ENCODE data around the gene PANX1.

The PANX1 gene

DNA sequence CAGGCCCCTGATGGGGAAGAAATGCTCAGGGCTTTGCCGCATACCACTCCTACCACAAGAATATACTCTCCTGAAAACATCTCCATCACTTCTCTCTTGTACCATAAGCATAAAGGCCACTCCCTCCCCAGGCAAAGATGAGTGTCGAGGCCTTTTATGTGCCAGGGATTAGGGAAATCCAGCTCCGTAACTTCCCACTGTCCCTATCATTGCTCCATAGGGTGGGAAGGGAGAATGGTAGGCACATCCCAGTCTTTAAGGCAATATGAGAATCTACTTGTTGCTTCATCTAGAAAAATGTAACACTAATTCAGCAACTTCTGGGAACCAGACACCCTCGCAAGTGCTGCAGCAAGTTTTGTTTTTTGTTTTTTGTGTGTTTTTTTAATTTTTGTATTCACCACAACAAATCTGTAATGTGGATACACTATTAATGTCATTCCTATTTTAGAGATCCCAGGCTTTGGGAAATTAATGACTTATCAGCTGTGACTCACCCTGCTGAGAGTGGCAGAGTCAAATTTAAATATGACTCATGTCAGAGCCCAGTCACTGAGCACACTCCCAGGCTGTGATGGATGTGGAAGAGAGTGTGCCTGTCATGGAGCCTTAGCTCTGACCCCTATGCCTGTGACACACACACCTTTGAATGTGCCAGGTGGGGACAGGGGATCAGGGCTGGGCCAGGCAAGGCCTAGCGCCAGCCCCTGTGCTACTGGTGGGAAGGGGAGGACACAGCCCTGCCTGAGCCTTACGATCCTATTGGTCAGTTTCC lies 23.4 kb downstream of the PANX1 start:
- H3K79me2 ChIP-seq (ENCODE audit: insufficient read depth, low read length) = peaks cover 29% of the 10 kb centered on the region; the same call in 1 of the 2 replicates
- no peak for TF ChIP-seq EZH2phosphoT487 (conservative IDR thresholded peaks at IDR 0.05; ENCODE audit: low read length)
- TF ChIP-seq, protein P1, sequence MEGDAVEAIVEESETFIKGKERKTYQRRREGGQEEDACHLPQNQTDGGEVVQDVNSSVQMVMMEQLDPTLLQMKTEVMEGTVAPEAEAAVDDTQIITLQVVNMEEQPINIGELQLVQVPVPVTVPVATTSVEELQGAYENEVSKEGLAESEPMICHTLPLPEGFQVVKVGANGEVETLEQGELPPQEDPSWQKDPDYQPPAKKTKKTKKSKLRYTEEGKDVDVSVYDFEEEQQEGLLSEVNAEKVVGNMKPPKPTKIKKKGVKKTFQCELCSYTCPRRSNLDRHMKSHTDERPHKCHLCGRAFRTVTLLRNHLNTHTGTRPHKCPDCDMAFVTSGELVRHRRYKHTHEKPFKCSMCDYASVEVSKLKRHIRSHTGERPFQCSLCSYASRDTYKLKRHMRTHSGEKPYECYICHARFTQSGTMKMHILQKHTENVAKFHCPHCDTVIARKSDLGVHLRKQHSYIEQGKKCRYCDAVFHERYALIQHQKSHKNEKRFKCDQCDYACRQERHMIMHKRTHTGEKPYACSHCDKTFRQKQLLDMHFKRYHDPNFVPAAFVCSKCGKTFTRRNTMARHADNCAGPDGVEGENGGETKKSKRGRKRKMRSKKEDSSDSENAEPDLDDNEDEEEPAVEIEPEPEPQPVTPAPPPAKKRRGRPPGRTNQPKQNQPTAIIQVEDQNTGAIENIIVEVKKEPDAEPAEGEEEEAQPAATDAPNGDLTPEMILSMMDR (IDR thresholded peaks at IDR 0.05; ENCODE audit: insufficient read depth, low read length, poor library complexity, severe bottlenecking) = no peak
- no peaks in the 10 kb centered on the region for H3K9me2 ChIP-seq (replicated peaks; ENCODE audit: insufficient read depth, low read length)
- no peak overlapping the region for H3K4me3 ChIP-seq (ENCODE audit: insufficient read depth, low read length, poor library complexity, severe bottlenecking)
- no peaks in the 10 kb centered on the region for H3K27me3 ChIP-seq (ENCODE audit: low read length)
- H3K27ac ChIP-seq (ENCODE audit: low read depth, low read length) = no peak overlapping the region
- no peak overlapping the region for H2AFZ ChIP-seq (ENCODE audit: low read depth, low read length, severe bottlenecking)
- H3K9ac ChIP-seq (ENCODE audit: low read length) = no peak overlapping the region
- no peak overlapping the region for H3K4me2 ChIP-seq (ENCODE audit: low read depth, low read length, poor library complexity, severe bottlenecking)
- H3K9me3 ChIP-seq (ENCODE audit: insufficient read depth, low read length) = no peaks in the 10 kb centered on the region
- H4K20me1 ChIP-seq (ENCODE audit: low read depth, low read length) = no peaks in the 10 kb centered on the region
- H3F3A ChIP-seq (ENCODE audit: insufficient read depth) = no peaks in the 10 kb centered on the region
- no peaks in the 10 kb centered on the region for H3K36me3 ChIP-seq (ENCODE audit: low read length)

DNA sequence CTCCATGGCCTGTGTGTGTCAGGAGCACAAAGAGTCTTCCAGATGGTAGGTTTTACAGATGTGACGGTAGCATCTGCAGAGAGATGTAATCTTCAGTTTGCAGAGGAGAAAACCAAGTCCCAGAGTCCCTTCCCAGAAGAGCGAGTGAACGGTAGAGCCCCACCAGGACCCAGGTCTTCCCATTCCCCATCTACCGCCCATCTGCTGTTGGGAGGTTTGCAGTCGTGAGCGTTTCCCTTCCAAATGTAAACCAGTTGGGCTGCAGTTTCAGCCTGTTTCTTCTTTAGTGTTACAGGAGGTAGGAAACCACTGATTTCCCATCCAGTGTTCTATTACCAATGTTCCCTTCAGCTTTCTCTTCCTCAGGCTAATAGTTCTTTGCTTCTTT lies 24.0 kb downstream of the PANX1 start:
- Histone ChIP-seq H3K9me2 (replicated peaks; ENCODE audit: insufficient read depth, low read length) (no peaks in the 10 kb centered on the region), H3K36me3 (ENCODE audit: low read length) (no peaks in the 10 kb centered on the region), H3K9me3 (ENCODE audit: insufficient read depth, low read length) (no peaks in the 10 kb centered on the region), H3K27ac (ENCODE audit: low read depth, low read length) (no peak overlapping the region), H2AFZ (ENCODE audit: low read depth, low read length, severe bottlenecking) (no peak overlapping the region), H3K79me2 (ENCODE audit: insufficient read depth, low read length) (peaks cover 25% of the 10 kb centered on the region; the same call in 1 of the 2 replicates), H3K27me3 (ENCODE audit: low read length) (no peaks in the 10 kb centered on the region), H3K4me3 (ENCODE audit: insufficient read depth, low read length, poor library complexity, severe bottlenecking) (no peak overlapping the region), H3K9ac (ENCODE audit: low read length) (no peak overlapping the region), H3K4me2 (ENCODE audit: low read depth, low read length, poor library complexity, severe bottlenecking) (no peak overlapping the region), H3F3A (ENCODE audit: insufficient read depth) (no peaks in the 10 kb centered on the region), H4K20me1 (ENCODE audit: low read depth, low read length) (no peaks in the 10 kb centered on the region)
- TF ChIP-seq EZH2phosphoT487 (conservative IDR thresholded peaks at IDR 0.05; ENCODE audit: low read length) = no peak
- TF ChIP-seq, protein P1 (IDR thresholded peaks at IDR 0.05; ENCODE audit: insufficient read depth, low read length, poor library complexity, severe bottlenecking) = no peak

DNA sequence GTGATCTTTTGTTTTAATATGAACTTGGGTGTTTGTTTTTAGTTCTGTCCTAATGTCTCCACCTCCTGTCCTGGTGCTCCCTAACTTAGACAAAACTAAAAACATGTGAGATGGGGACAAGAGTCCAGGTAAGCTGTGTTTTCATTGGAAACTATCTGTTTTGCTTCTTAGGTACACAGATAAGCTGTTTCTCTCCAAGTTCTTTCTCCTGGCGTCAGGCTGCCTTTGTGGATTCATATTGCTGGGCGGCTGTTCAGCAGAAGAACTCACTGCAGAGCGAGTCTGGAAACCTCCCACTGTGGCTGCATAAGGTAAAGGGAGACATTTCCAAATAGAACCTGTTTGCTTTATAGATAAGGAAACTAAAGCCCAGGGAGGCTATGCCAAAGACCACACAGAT lies 24.7 kb downstream of the PANX1 start:
- no peak overlapping the region for H3K27ac ChIP-seq (ENCODE audit: low read depth, low read length)
- no peaks in the 10 kb centered on the region for H3K9me3 ChIP-seq (ENCODE audit: insufficient read depth, low read length)
- no peak overlapping the region for H3K4me2 ChIP-seq (ENCODE audit: low read depth, low read length, poor library complexity, severe bottlenecking)
- H3K36me3 ChIP-seq (ENCODE audit: low read length) = no peaks in the 10 kb centered on the region
- H3K9me2 ChIP-seq (replicated peaks; ENCODE audit: insufficient read depth, low read length) = no peaks in the 10 kb centered on the region
- H2AFZ ChIP-seq (ENCODE audit: low read depth, low read length, severe bottlenecking) = no peak overlapping the region
- no peak overlapping the region for H3K4me3 ChIP-seq (ENCODE audit: insufficient read depth, low read length, poor library complexity, severe bottlenecking)
- H3K79me2 ChIP-seq (ENCODE audit: insufficient read depth, low read length) = peaks cover 19% of the 10 kb centered on the region; the same call in 1 of the 2 replicates
- no peaks in the 10 kb centered on the region for H4K20me1 ChIP-seq (ENCODE audit: low read depth, low read length)
- no peak overlapping the region for H3K9ac ChIP-seq (ENCODE audit: low read length)
- TF ChIP-seq, protein P1 (IDR thresholded peaks at IDR 0.05; ENCODE audit: insufficient read depth, low read length, poor library complexity, severe bottlenecking) = no peak
- TF ChIP-seq EZH2phosphoT487 (conservative IDR thresholded peaks at IDR 0.05; ENCODE audit: low read length) = no peak
- no peaks in the 10 kb centered on the region for H3F3A ChIP-seq (ENCODE audit: insufficient read depth)
- no peaks in the 10 kb centered on the region for H3K27me3 ChIP-seq (ENCODE audit: low read length)

Measured in SU-DHL-6 (cell line).